Hypothalamus (tissue), 51 donors: ENCODE results near the gene MTG1.
"Not testable (repeated sequence)": the region's sequence is repeated elsewhere in the genome, so short reads cannot be mapped to it uniquely, and the experiment has no call there.

Experiments
- DNase-seq, 51 donors: peaks; one replicate each; lab custom pipeline; 2025; lab: John Stamatoyannopoulos, UW

MTG1 gene

GRCh38 chr10:133358162-133358924 is 35.6 kb upstream of the MTG1 start:
- DNase-seq: no peak

DNA sequence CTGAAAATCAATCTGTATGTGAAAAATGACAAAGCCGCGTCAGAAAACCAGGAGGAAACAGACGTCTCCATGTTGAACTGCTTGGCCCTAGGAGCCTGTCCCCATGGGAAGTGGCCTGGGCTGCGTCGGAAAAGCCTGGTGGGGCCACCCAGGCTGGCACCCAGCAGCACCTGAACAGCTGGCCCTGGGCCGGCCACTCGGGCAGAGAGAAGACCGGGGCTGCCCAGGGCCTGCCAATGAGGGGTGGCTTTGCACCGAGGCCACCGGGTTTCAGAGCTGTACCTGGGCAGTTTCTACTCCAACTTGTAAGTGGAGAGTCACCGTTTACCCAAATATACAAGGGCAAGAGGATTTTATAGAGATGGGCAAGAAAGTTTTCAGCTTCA is 35.0 kb upstream of the MTG1 start:
- no peak for DNase-seq

GRCh38 chr10:133359554-133359971 is 34.4 kb upstream of the MTG1 start:
- no peak for DNase-seq

GRCh38 chr10:133359972-133360610 is 33.9 kb upstream of the MTG1 start:
- DNase-seq: no peak

GRCh38 chr10:133361227-133361626 is 32.7 kb upstream of the MTG1 start:
- DNase-seq: no peak

DNA sequence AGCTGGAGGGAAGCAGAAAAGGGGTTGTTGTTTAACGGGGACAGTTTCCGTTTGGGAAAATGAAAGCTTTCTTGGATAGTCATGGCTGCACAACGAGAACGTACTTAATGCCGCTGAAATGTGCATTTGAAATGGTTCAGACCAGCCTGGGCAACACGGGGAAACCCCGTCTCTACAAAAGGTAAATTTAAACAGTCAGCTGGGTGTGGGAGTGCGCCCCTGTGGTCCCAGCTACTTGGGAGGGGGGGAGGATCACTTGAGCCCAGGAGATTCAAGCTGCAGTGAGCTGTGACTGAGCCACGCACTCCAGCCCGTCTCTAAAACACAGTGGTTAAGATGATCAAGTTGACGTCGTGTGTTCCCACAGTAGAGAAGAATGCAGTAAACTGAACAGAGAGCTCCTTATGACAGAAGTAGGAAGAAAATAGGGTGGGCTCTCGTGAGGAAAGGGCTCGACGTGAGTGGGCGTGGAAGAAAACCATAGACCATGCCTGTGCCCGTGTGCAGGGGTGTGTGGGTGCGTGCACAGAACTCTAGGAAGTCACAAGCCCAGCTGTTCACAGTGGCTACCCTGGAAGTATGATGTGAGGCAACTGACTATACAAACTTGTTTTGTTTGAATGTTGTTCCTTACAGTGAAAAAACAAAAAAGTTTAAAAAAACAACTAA is 32.0 kb upstream of the MTG1 start:
- DNase-seq: no peak

DNA sequence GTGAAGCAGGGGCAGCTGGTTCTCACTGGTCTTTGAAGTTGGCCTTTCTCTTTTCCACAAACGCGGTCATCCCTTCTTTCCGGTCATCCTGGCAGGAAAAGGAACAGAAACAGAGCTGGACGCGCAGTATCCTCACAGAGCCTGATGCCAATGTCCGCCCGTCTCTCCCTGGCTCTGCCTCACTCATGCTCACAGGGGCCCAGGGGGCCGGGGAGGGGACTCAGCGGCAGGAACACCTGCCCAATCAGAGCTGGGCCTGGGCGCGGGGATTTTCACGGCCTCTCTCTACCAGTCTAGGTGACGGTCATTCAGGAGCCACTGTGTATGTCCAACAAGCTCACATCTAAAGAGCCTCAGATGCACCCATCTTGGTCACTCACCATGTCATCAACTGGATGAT is 31.1 kb upstream of the MTG1 start:
- no peak for DNase-seq

DNA sequence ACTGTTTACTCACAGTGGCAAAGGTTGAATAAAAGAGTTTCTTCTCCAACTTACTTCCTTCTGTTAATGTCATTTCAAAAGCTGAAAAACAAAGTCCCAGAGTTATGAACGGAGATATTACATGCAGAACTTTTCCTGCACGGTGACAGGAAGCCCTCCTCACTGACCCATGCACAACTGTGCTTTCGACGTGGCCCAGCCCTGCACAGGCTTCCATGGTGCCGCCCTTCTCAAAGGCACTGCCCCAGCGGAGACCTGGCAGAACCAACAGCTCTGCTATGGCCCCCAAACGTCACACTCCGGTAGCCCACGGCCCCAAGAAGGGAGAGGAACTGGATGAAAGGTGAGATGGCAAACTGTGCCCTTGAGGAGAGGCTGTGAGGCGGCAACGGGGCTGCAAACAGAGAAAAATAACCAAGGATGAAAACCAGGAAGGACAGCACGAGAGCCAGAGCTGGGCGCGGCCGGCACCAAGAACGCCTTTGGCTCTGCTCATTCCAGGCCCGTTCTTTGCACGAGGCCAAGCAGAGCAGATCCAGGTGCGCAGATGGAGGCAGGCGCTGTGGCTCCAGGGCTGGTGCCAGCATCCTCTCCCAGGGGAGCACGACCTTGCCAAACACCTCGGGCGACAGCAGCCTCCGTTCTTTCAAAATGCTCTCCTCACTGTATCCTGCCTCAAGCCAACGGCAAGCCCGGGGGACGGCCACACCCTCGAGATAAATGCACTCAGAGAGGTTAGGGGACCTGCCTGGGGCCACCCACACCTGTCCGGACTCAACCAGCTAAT is 29.1 kb upstream of the MTG1 start:
- no peak for DNase-seq

DNA sequence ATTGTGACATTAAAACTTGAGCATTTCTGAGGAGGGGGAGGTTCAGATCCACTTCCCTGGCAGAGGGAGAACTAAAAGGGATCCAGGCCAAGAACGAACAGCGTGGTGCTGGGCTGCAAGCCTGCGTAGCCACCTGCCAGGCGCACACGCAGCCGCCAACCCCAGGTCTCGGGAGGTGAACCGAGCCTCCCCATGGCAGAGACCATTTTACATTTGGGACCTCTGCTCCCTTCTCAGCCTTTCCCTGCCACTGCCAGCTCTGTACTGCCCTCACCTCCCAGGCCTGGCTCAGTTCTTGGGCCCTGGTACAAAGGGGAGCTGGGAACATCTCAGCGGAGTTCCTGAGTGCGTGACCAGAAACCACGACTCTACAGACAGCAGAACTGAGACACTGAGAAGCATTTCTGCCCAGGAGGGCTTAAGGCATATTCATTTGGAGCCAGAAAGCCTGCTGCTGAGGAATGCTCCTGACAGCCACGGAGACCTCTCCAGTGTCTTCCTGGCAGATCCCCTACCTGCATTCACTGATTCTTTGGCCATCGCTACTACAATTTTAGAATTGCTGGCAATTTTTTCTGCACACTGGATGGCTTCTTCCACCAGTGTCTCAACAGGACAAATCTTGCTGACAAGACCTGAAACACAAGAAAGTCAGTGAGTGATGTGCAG is 28.4 kb upstream of the MTG1 start:
- no peak for DNase-seq

DNA sequence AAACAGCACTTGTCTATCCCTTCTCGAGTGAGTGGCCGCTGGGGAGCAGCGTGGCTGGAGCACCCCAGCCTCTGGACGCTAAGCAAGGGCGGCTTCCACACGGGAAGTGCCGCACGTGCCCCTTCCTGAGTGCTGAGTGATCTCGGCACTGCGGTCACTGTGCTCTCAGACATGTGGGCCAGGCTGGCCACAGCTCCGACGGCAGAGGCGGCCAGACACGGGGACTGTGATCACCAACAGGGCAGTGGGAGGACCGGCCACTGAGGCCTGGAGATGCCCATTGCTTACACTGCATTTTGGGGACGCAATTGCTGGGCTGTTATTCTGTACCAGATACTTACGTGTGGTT is 27.9 kb upstream of the MTG1 start:
- no peak for DNase-seq

DNA sequence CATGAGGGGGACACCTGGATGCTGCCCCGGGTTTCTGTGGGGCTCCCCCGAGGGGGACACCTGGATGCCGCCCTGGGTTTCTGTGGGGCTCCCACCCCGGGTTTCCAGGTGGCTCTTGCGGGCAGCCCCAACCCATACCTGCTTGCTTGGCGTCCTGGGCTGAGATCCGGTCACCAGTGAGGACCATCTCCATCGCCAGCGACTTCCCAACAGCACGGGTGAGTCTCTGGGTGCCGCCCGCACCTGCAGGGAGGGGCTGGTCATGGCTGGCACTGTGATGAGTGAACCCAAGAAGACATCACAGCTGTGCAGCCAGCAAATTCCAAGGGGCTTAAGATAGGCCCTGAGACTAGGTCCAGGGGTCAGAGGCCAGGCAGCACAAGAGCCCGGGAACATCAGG is 27.2 kb upstream of the MTG1 start:
- no peak for DNase-seq

DNA sequence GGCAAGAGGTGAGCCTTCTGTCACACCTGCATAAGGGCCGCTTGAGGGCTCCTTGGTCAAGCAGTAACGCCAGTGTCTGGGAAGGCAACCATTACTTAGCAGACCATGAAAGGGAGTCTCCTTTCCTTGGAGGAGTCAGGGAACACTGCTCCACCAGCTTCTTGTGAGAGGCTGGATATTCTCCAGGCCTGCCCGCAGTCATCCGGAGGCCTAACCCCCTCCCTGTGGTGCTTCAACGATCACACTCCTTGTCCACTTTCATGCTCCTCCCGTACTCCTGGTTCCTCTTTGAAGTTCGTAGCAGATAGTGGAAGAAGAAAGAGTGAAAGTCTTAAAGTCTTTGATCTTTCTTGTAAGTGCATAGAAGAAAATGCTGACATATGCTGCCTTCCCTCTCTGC is 26.5 kb upstream of the MTG1 start:
- DNase-seq: not testable (repeated sequence)

- DNase-seq: no peak
These were observed 25.8 kb upstream of the MTG1 start for GRCh38 chr10:133368153-133368552.

DNA sequence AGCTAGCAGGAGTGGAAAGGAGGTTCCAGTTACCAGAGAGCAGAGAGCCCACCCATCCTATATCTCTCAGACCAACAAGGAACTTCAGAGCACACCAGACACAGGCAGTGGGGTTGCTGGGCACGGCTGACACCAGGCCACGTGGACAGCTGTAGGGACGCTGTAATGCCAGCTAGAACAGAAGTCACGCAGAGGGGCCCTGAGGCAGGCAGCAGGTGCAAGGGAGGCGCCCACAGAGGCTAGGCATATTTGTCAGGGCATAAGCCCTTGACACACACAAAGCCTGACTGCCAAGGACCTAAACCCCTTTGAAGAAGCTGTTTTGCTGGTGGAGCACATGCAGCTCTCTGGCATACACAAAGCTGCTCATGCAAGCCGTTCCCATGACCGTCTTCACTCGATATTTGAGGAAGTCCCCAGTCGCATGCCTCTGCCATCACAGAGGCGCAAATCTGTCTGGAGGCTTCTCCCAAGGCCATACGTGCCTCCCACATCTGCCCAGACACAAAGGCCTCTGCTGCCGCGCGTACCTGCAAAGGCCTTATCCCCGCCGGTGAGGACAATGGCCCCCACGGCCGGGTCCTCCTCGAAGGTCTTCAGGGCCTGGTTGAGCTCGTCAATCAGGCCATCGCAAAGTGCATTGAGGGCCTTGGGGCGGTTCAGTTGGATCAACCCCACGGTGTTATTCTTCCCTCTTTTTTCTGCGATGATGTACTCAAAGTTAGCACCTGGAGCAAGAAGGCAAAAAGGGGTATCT is 23.7 kb upstream of the MTG1 start:
- no peak for DNase-seq

DNA sequence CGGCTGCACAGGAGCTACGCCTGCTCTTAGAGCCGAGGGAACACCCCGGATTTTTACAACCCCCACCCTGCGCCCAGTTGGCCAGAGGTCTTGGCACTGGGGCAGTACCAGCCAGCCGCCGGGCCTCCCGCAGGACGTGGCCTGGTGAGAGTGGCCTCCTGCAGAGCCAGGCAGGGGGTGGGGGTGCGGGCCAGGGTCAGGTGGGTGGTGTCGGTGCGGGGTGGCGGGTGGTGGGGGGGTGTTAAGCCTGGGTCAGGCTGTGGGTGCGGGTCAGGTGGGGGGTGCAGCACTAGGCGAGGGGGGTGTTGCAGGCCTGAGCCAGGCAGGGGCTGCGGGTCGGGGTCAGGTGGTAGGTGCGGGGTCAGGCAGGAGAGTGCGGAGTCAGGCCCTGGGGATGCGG is 21.4 kb upstream of the MTG1 start:
- no peak for DNase-seq

GRCh38 chr10:133373174-133374090 is 20.5 kb upstream of the MTG1 start, which contains the start of gene ECHS1:
ECHS1 (minus strand) TSS chr10:133373354; CDS start chr10:133373333, 21 bp downstream.
- DNase-seq: peak; percentile 30 to 97 (median 88)

GRCh38 chr10:133375357-133376115 is 18.4 kb upstream of the MTG1 start:
- peak in 5 of 51 donors; percentile 15 to 55 (median 22) for DNase-seq

DNA sequence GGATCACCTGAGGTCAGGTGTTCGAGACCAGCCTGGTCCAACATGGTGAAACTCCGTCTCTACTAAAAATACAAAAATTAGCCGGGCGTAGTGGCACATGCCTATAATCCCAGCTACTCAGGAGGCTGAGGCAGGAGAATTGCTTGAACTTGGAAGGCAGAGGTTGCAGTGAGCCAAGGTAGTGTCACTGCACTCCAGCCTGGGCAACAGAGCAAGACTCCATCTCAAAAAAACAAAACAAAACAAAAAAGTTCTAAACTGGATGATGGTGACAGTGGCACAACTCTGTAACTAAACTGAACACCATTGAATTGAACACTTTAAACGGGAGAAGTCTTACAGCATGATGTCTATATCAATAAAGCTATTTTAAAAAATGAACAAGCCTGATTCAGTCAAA is 17.8 kb upstream of the MTG1 start:
- DNase-seq: not testable (repeated sequence)
